Glomerular visceral epithelial cell (primary cell): ENCODE results near the gene EVPL.

Source experiments
- DNase-seq: peaks from one replicate; pipeline ENCODE4 v3.0.0-alpha.2; 2016; ENCODE audit errors: extremely low spot score

The EVPL gene

GRCh38 chr17:75959839-75960511 is 67.1 kb downstream of the EVPL start:
- no peak for DNase-seq

- no peak for DNase-seq
These were observed 67.9 kb downstream of the EVPL start for GRCh38 chr17:75959051-75959838.
